ENCODE data around the gene VILL. TPM values are rescaled to one million over a fixed set of nuclear protein-coding genes. Genes with fewer than 3 reads are reported as not detected.

Gene VILL
- total RNA-seq, 4 donors from 2014 or later, result 3.4 to 9.0 (median 7.0) TPM

GRCh38 chr3:37955918-37956707, 34.5 kb upstream of the VILL start:
- no peak for TF ChIP-seq CTCF (IDR thresholded peaks at IDR 0.05; ENCODE audit: low read depth)

GRCh38 chr3:37956723-37957538, 33.7 kb upstream of the VILL start:
- no peak for TF ChIP-seq CTCF (IDR thresholded peaks at IDR 0.05; ENCODE audit: low read depth)

- TF ChIP-seq CTCF (IDR thresholded peaks at IDR 0.05; ENCODE audit: low read depth), result no peak
These were observed 33.0 kb upstream of the VILL start for GRCh38 chr3:37957539-37957936.

GRCh38 chr3:37961622-37962431, 28.8 kb upstream of the VILL start:
- no peak for TF ChIP-seq CTCF (IDR thresholded peaks at IDR 0.05; ENCODE audit: low read depth)

- TF ChIP-seq CTCF (IDR thresholded peaks at IDR 0.05; ENCODE audit: low read depth), result no peak
These were observed 27.6 kb upstream of the VILL start for GRCh38 chr3:37963016-37963415.

GRCh38 chr3:37963635-37964034, 27.0 kb upstream of the VILL start:
- no peak for TF ChIP-seq CTCF (IDR thresholded peaks at IDR 0.05; ENCODE audit: low read depth)
